H1 (cell line): ENCODE data around the gene C21orf91. TPM values are rescaled to one million over a fixed set of nuclear protein-coding genes. Genes with fewer than 3 reads are reported as not detected.

Experiments
- CTCF ChIA-PET: fragments of 300-600 bp; sonication (Branson Sonifier 250); formaldehyde crosslinking; loops from one replicate; lab custom pipeline; 2021; ENCODE audit not compliant: partially characterized antibody; lab: Charles Lee
- POLR2A ChIA-PET: fragments of 300-600 bp; sonication (Branson Sonifier 250); formaldehyde crosslinking; loops from one replicate; lab custom pipeline; 2021; ENCODE audit warnings: inconsistent platforms; ENCODE audit not compliant: partially characterized antibody; lab: Charles Lee
- DNase-seq, 2 experiments: peaks; one replicate each; pipeline versions ENCODE4 v3.0.0 to v3.0.0-alpha.2; 2010 to 2022; ENCODE audit warnings: low spot score in 2 of 2, low read depth in 1 of 2, mixed read lengths in 1 of 2
- FAIRE-seq: peaks from 2 replicates; lab custom pipeline; 2011; peaks lifted over from hg19 to GRCh38; lab: Jason Lieb, UNC
- H2AFZ ChIP-seq: 2 replicates; pipeline ENCODE4 v1.8.1; 2012; ENCODE audit warnings: low read length, inconsistent platforms
- H2AK5ac ChIP-seq: 2 replicates; pipeline ENCODE4 v1.6.1; 2013; ENCODE audit warnings: low read depth, low read length
- H2BK120ac ChIP-seq: replicated peaks from 2 replicates; pipeline ENCODE3; 2013; ENCODE audit warnings: low read depth, low read length, inconsistent platforms
- H2BK12ac ChIP-seq: 2 replicates; pipeline ENCODE4 v1.6.1; 2013; ENCODE audit warnings: low read depth, low read length
- H2BK15ac ChIP-seq: 2 replicates; pipeline ENCODE4 v1.6.1; 2013; ENCODE audit warnings: low read length
- H2BK20ac ChIP-seq: 2 replicates; pipeline ENCODE4 v1.6.1; 2013; ENCODE audit warnings: low read length
- H2BK5ac ChIP-seq: 2 replicates; pipeline ENCODE4 v1.6.1; 2013; ENCODE audit warnings: low read depth, low read length
- H3K14ac ChIP-seq: 2 replicates; pipeline ENCODE4 v1.6.1; 2013; ENCODE audit warnings: inconsistent platforms; ENCODE audit not compliant: insufficient read length
- H3K18ac ChIP-seq: 2 replicates; pipeline ENCODE4 v1.6.1; 2013; ENCODE audit warnings: low read length; ENCODE audit errors: extremely low read depth
- H3K23ac ChIP-seq: 2 replicates; pipeline ENCODE4 v1.6.1; 2013; ENCODE audit warnings: inconsistent platforms; ENCODE audit not compliant: insufficient read length
- H3K23me2 ChIP-seq: 2 replicates; pipeline ENCODE4 v1.6.1; 2013; ENCODE audit warnings: low read depth, low read length
- H3K27ac ChIP-seq: 2 replicates; pipeline ENCODE4 v1.6.1; 2011; ENCODE audit warnings: low read depth, low read length, inconsistent platforms
- H3K27me3 ChIP-seq, 4 experiments: replicated peaks in 1 of 4; 1 replicate in 1 of 4; 2 replicates in 3 of 4; pipeline versions ENCODE4 v1.6.1 to v1.8.1; 2011 to 2013; ENCODE audit warnings: low read length in 3 of 4, mild to moderate bottlenecking in 3 of 4, inconsistent platforms in 2 of 4, mixed read lengths in 2 of 4, moderate library complexity in 1 of 4; ENCODE audit not compliant: control insufficient read depth in 3 of 4, insufficient read depth in 3 of 4; ENCODE audit errors: extremely low read depth in 1 of 4
- H3K36me3 ChIP-seq, 4 experiments: 2 replicates each; pipeline versions ENCODE4 v1.6.1 to v1.8.1; 2011 to 2013; ENCODE audit warnings: mild to moderate bottlenecking in 4 of 4, low read length in 3 of 4, moderate library complexity in 2 of 4, control low read depth in 1 of 4, inconsistent platforms in 1 of 4; ENCODE audit not compliant: insufficient read depth in 4 of 4, control insufficient read depth in 2 of 4
- H3K4ac ChIP-seq: replicated peaks from 2 replicates; pipeline ENCODE3; 2013; ENCODE audit warnings: low read length, low read depth, mixed read lengths, inconsistent platforms; ENCODE audit not compliant: insufficient read length
- H3K4me1 ChIP-seq, 4 experiments: replicated peaks in 1 of 4; 1 replicate in 1 of 4; 2 replicates in 3 of 4; pipeline versions ENCODE4 v1.6.1 to v1.8.1; 2011 to 2013; ENCODE audit warnings: low read length in 3 of 4, inconsistent platforms in 2 of 4, mixed read lengths in 1 of 4; ENCODE audit not compliant: insufficient read depth in 4 of 4, control insufficient read depth in 3 of 4
- H3K4me2 ChIP-seq, 2 experiments: 2 replicates each; pipeline versions ENCODE4 v1.6.1 to v1.8.1; 2011 to 2013; ENCODE audit warnings: low read depth in 2 of 2, low read length in 2 of 2, control low read depth in 1 of 2, inconsistent platforms in 1 of 2, mild to moderate bottlenecking in 1 of 2; ENCODE audit not compliant: insufficient read depth in 1 of 2
- H3K4me3 ChIP-seq, 4 experiments: fragments of 200-600, 300-600 bp in 1 of 4; sonication (generic), shearing (Covaris generic), sonication (Bioruptor Twin) in 1 of 4; 2 replicates each; pipeline versions ENCODE4 v1.5.1 to v1.8.1; 2011 to 2016; ENCODE audit warnings: low read length in 4 of 4, low read depth in 3 of 4, control low read depth in 2 of 4, inconsistent platforms in 2 of 4, mild to moderate bottlenecking in 2 of 4, mixed read lengths in 1 of 4, moderate library complexity in 1 of 4; ENCODE audit not compliant: insufficient read depth in 2 of 4; ENCODE audit errors: extremely low read depth in 1 of 4
- H3K56ac ChIP-seq: replicated peaks from 2 replicates; pipeline ENCODE3; 2013; ENCODE audit warnings: low read depth, mild to moderate bottlenecking, mixed read lengths, low read length, inconsistent platforms; ENCODE audit not compliant: insufficient read length
- H3K79me1 ChIP-seq: 2 replicates; pipeline ENCODE4 v1.6.1; 2013; ENCODE audit warnings: low read depth, low read length, control low read depth
- H3K79me2 ChIP-seq, 2 experiments: 2 replicates each; pipeline versions ENCODE4 v1.6.1 to v1.8.1; 2012 to 2013; ENCODE audit warnings: low read length in 2 of 2, mild to moderate bottlenecking in 2 of 2, inconsistent platforms in 1 of 2; ENCODE audit not compliant: insufficient read depth in 2 of 2, control insufficient read depth in 1 of 2
- H3K9ac ChIP-seq, 4 experiments: replicated peaks in 1 of 4; 1 replicate in 1 of 4; 2 replicates in 3 of 4; pipeline versions ENCODE4 v1.6.1 to v1.8.1; 2011 to 2013; ENCODE audit warnings: low read depth in 3 of 4, low read length in 3 of 4, control low read depth in 2 of 4, mild to moderate bottlenecking in 2 of 4, moderate library complexity in 2 of 4, inconsistent platforms in 1 of 4; ENCODE audit errors: extremely low read depth in 1 of 4
- H3K9me3 ChIP-seq, 2 experiments: 2 replicates each; pipeline versions ENCODE4 v1.6.1 to v1.8.1; 2012 to 2013; ENCODE audit warnings: mild to moderate bottlenecking in 2 of 2, moderate library complexity in 2 of 2, control low read depth in 1 of 2, inconsistent platforms in 1 of 2, low read depth in 1 of 2, low read length in 1 of 2, mixed read lengths in 1 of 2; ENCODE audit not compliant: insufficient read depth in 2 of 2
- H4K20me1 ChIP-seq, 2 experiments: replicated peaks in 1 of 2; 2 replicates each; pipeline versions ENCODE3 to v1.8.1; 2011 to 2013; ENCODE audit warnings: inconsistent platforms in 2 of 2, low read length in 2 of 2, mild to moderate bottlenecking in 1 of 2; ENCODE audit not compliant: insufficient read depth in 2 of 2, control insufficient read depth in 1 of 2
- H4K5ac ChIP-seq: 2 replicates; pipeline ENCODE4 v1.6.1; 2013; ENCODE audit warnings: low read length, low read depth, mixed read lengths, inconsistent platforms; ENCODE audit not compliant: insufficient read length
- H4K8ac ChIP-seq: 2 replicates; pipeline ENCODE4 v1.8.0; 2013; ENCODE audit warnings: mild to moderate bottlenecking, moderate library complexity, low read length, inconsistent platforms; ENCODE audit not compliant: insufficient read depth; ENCODE audit errors: extremely low read depth
- H4K91ac ChIP-seq: replicated peaks from 2 replicates; pipeline ENCODE3; 2013; ENCODE audit warnings: low read length, mixed read lengths, inconsistent platforms; ENCODE audit not compliant: insufficient read length
- PHF8 ChIP-seq: fragments of 200-600 bp; sonication (generic); conservative IDR thresholded peaks from 2 replicates; pipeline ENCODE4 v1.7.1; 2012; ENCODE audit warnings: low read depth, mild to moderate bottlenecking, inconsistent platforms, low read length, moderate library complexity
- RXRA ChIP-seq: IDR thresholded peaks from 2 replicates; pipeline ENCODE4 v1.6.1; 2011; ENCODE audit warnings: low read depth, mild to moderate bottlenecking, low read length, moderate library complexity; ENCODE audit not compliant: insufficient read depth
- SP1 ChIP-seq: IDR thresholded peaks from 2 replicates; pipeline ENCODE4 v1.6.1; 2011; ENCODE audit warnings: low read depth, low read length
- WGBS, 2 experiments: shearing (Covaris generic) in 1 of 2; methylation state at CpG; one replicate each; pipeline versions ENCODE4 v1.1.6 to v1.1.7; 2013 to 2015; ENCODE audit warnings: low lambda C conversion rate in 2 of 2, mixed read lengths in 2 of 2, inconsistent platforms in 1 of 2, low coverage in 1 of 2, missing lambda C conversion rate in 1 of 2; ENCODE audit not compliant: insufficient replicate concordance in 2 of 2, insufficient coverage in 1 of 2, insufficient read length in 1 of 2; ENCODE audit errors: extremely low coverage in 1 of 2, missing lambda C conversion rate in 1 of 2; 5-methylcytosine and 5-hydroxymethylcytosine counted together
- polyA plus RNA-seq, 7 experiments: library from polyadenylated mRNA; depleted of rRNA in 3 of 7; stranded (reverse) in 5 of 7; unstranded in 2 of 7; fragments of >200 nt in 5 of 7; fragments of 200-250 nt in 2 of 7; gene quantifications; 1 replicate in 5 of 7; 2 replicates in 1 of 7; 4 replicates in 1 of 7; pipeline versions ENCODE4 v1.2.1 to v1.2.3, GENCODE V29; 2011 to 2013; ENCODE audit warnings: missing spikeins in 2 of 7, mixed read lengths in 2 of 7
- total RNA-seq: library from RNA; stranded (reverse); fragmentation: NEBNext Ultra II Directional; extraction: Animal tissue kit (Norgen Biotek cat#: 25700); gene quantifications from 2 replicates; pipeline ENCODE4 v1.2.1, GENCODE V29; 2021

The C21orf91 gene
- total and polyA plus RNA-seq, 2 of the 8 experiments (the other 6 are each of a cell fraction or from before 2014, with no cell fraction given): 4.9 to 33.6 TPM

DNA sequence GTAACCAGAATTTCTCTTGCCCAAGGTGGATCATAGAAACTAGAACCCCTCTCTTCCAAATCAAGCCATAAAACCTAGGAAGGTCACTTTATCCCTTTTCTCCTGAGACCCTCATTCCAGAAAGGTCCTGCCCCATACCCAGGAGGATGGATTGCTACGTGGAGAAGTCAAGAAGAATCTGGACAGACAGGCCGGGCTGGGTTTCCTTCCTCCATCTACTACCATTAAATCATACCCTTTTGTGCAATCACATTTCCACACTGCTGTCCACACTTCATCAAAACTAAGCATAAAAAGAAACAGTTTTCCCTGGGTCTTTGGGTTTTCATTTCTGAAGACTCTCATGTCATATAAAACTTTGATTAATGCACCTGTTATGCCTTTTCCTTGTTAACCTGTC is 65.4 kb downstream of the C21orf91 start:
- Histone ChIP-seq H3K18ac (no peak overlapping the region), H2BK5ac (no peak overlapping the region), H3K4ac (no peak overlapping the region), H3K9me3 (peaks cover 0 to 5% of the 10 kb centered on the region in 2 experiments; a peak in 1 of 4 replicates), H4K5ac (no peak overlapping the region), H2AK5ac (no peak overlapping the region), H2AFZ (no peak overlapping the region), H3K23ac (no peak overlapping the region), H4K91ac (no peak overlapping the region), H2BK120ac (no peak overlapping the region), H4K8ac (no peak overlapping the region), H2BK12ac (no peak overlapping the region), H3K9ac (no peak overlapping the region), H3K56ac (no peak overlapping the region), H2BK15ac (no peak overlapping the region), H3K36me3 (no peaks in the 10 kb centered on the region; a peak in 1 of 8 replicates), H2BK20ac (no peak overlapping the region), H3K27ac (no peak overlapping the region), H3K4me1 (no peaks in the 10 kb centered on the region), H4K20me1 (no peaks in the 10 kb centered on the region), H3K79me2 (no peaks in the 10 kb centered on the region), H3K79me1 (no peaks in the 10 kb centered on the region), H3K4me3 (no peak overlapping the region), H3K14ac (no peak overlapping the region), H3K4me2 (no peak overlapping the region), H3K23me2 (no peaks in the 10 kb centered on the region), H3K27me3 (no peaks in the 10 kb centered on the region)
- FAIRE-seq (no peak), DNase-seq (no peak)
- ChIA-PET POLR2A (no interaction called here), CTCF (no interaction called here)
- TF ChIP-seq SP1: no peak
- no peak for TF ChIP-seq PHF8
- no peak for TF ChIP-seq RXRA
- WGBS, 2 experiments: 84% methylated on average over 2 of the region's 2 CpGs; no CpG with 5 or more reads in 1 of the 2 experiments
